Erythroblast (primary cell): ENCODE data around the gene NCAM2.

Experiments
- DNase-seq, 2 experiments: peaks; one replicate each; lab custom pipeline; 2025; lab: John Stamatoyannopoulos, UW
- GATA1 ChIP-seq: IDR thresholded peaks from 2 replicates; pipeline ENCODE4 v1.6.1; 2011; ENCODE audit warnings: low read depth, mild to moderate bottlenecking, control low read depth, low read length, moderate library complexity
- POLR2A ChIP-seq: IDR thresholded peaks from 2 replicates; pipeline ENCODE4 v1.6.1; 2011; ENCODE audit warnings: mild to moderate bottlenecking, low read length

The NCAM2 gene

GRCh38 chr21:20997636-20998455, at the start of gene NCAM2:
NCAM2 (plus strand) TSS chr21:20998409.
- peak; percentile 82 for DNase-seq
- no peak for TF ChIP-seq POLR2A
- no peak for TF ChIP-seq GATA1

DNA sequence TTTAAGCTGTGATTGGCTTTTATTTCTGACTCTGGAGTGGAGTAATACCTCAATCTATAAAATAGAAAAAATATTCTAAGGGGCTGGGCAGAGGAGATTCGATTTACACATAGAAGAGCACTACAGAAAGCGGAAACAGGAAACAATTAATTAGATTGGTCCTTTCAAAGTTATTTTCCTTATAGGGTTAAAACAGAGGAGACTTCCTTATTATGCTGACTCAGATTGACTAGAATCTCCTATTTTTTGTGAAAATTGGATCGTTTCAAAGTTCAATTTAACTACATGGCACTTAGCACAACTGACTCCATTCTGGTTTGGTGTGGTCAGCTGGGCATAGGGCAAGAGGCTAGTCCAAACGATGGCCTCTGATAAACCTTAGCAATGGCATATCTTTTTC, 48.3 kb upstream of the NCAM2 start:
- DNase-seq: no peak
- TF ChIP-seq GATA1 (no peak), POLR2A (no peak)

DNA sequence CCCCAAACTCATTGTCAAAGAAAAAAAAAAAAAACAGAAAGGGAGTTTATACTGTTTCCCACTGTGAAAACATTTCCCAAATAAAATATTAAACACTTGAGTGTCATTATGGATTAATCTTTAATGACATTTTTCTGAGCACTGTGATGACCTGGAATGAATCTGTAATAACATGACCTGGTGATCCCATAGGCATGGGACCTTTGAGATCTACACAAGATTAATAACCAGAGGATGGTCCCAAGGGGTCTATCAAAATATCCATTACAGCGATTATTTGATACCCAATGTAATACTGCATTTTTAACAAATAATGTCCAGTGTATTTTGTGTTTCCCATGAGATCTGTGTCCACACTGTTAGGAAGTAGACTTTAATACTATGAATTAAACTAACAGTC, 32.4 kb upstream of the NCAM2 start:
- TF ChIP-seq GATA1: no peak
- TF ChIP-seq POLR2A: no peak
- DNase-seq: no peak

DNA sequence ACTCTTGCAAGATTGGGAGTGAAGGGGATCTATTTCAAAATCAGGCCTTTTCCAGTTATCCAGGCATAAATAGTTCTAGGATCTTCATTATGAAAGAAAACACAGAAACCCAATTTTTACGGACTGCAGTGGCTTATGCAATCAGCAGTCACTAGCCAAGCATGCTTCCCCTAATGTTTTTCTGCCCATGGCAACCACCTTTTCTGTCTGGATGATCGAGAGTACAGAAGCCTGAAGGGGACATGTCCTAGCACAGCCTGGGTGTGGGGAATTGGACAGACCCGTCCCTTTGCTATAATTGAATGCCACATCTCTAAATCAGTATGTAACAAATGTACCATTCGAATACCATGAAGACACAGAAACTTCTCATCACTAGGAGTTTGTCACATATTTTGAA, 29.8 kb upstream of the NCAM2 start:
- TF ChIP-seq POLR2A: no peak
- TF ChIP-seq GATA1: no peak
- no peak for DNase-seq

DNA sequence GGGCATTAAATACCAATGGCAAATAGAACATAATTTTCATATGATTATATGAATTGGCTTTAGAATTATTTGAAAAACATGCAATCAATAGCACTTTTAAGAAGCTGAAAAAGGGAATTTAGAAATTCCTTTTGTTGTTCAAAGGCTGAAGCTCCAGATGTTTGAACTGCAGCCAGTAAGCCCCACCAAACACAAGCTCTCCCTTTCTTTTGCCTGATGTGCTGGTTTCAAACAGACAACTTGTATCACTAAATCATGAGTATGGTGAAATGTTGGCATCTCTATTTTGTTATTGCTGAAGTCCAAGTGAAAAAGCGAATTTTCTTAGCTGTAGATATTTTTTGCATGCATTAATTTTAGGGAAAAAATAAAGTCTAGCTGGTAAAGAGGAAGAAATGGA, 27.5 kb upstream of the NCAM2 start:
- DNase-seq: no peak
- TF ChIP-seq GATA1: no peak
- no peak for TF ChIP-seq POLR2A

GRCh38 chr21:20971296-20971921, 26.8 kb upstream of the NCAM2 start:
- peak; percentile 31 to 47 for DNase-seq
- TF ChIP-seq POLR2A: no peak
- no peak for TF ChIP-seq GATA1

GRCh38 chr21:20994790-20995189, 3.4 kb upstream of the NCAM2 start:
- no peak for DNase-seq
- TF ChIP-seq POLR2A (no peak), GATA1 (no peak)

- TF ChIP-seq POLR2A (no peak), GATA1 (no peak)
Observed at GRCh38 chr21:20996421-20997310, 1.5 kb upstream of the NCAM2 start.

DNA sequence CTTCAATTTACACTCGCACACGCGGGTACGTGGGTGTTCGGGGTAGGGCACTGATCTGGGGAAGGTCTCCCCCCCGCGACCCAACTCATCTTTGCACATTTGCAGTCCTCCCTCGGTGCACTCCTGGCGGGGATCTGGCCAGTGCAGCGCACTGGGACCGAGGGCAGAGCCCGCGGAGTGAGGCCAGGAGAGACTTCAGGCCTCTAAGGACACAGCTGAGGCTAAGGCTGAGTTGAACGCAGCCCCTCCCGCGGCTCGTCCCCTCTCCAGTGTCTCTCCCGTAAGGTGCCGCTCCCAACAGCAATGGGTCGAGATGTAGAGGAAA, 936 bp upstream of the NCAM2 start:
- no peak for DNase-seq
- no peak for TF ChIP-seq GATA1
- TF ChIP-seq POLR2A: no peak

More at GRCh38 chr21:20996421-20997310, 1.5 kb upstream of the NCAM2 start:
- DNase-seq: no peak

GRCh38 chr21:20998456-20998789, 214 bp downstream of the NCAM2 start:
- DNase-seq: no peak
- TF ChIP-seq GATA1 (no peak), POLR2A (no peak)

DNA sequence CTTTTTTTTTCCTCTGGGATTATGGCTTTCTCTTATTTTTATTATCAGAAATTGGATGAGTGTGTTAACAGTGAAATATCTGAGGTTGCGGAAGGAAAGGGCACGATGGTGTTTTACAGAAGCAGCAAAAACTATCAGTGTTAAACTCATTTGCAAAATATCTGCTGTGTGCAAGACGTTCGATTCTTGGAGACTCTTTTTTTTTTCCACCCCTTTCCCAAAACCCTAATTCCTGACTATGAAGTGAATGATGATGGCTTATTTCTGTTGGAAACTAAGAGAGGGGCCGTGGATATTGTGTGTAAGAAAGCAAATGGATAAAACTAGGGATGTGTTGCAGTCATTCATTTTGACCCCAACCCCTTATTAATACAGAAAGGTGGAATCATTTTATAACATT, 677 bp downstream of the NCAM2 start:
- no peak for TF ChIP-seq GATA1
- TF ChIP-seq POLR2A: no peak
- DNase-seq: no peak

DNA sequence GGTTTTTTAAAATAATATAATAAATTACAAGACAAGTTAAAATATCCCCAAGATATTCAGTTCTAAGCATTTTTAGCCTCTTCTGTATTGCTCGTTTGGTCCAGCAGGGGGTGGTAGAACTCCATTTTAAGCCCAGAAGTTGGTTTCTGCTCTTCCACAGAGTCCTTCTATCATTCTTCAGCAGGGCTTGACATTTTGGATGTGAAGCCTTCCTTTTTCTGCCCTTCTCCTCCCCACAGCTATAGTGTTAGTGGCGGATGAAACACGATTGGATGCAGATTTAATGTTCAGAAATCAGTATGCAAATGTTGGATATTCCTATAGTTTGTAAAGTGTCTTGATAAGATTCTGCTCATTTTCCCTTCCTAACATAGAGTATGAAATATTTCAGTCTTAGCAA, 1.4 kb downstream of the NCAM2 start:
- no peak for TF ChIP-seq GATA1
- no peak for TF ChIP-seq POLR2A
- DNase-seq: peak; percentile 45 to 66

- no peak for DNase-seq
Observed at GRCh38 chr21:21000591-21001175, 2.5 kb downstream of the NCAM2 start.

More at GRCh38 chr21:21000591-21001175, 2.5 kb downstream of the NCAM2 start:
- TF ChIP-seq POLR2A (no peak), GATA1 (no peak)
